ENCODE results near the gene CCDC149. TPM values are rescaled to one million over a fixed set of nuclear protein-coding genes. Genes with fewer than 3 reads are reported as not detected.

CCDC149 gene
- total RNA-seq, 2 experiments from 2014 or later, result 0.25 to 0.69 TPM

DNA sequence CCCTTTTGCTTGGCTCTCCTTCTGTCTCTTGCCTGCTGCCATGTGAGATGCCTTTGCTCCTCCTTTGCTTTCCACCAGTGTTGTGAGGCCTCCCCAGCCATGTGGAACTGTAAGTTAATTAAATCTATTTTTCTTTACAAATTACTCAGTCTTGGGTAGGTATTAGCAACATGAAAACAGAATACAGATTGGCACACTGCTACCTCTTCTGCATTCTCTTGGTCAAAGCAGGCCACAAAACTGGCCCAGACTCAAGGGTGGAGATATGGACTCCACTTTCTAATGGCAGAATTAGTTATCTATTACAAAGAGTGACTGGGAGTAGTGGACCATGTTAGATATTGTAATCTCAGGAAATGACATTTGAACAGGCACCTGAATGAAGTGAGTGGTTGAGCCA is 21.5 kb upstream of the CCDC149 start:
- peaks cover 6% of the 10 kb centered on the region for H3K9me3 Mint-ChIP-seq
- H3K4me1 Mint-ChIP-seq (ENCODE audit: low read depth), result no peaks in the 10 kb centered on the region
- Histone ChIP-seq H3K9me3 (ENCODE audit: control insufficient read depth in 1 of 2, insufficient read depth in 1 of 2, low read length in 2 of 2) (peaks cover 6 to 8% of the 10 kb centered on the region in 2 experiments), H3K27me3 (ENCODE audit: control insufficient read depth in 1 of 2, insufficient read depth in 2 of 2, low read length in 2 of 2) (no peaks in the 10 kb centered on the region), H3K4me1 (ENCODE audit: insufficient read depth, low read length) (no peaks in the 10 kb centered on the region), H3K36me3 (ENCODE audit: insufficient read depth, low read length) (no peaks in the 10 kb centered on the region), H3K4me3 (ENCODE audit: low read length) (no peak overlapping the region), H3K27ac (ENCODE audit: low read depth in 1 of 2, low read length in 2 of 2) (no peak overlapping the region)
- no peaks in the 10 kb centered on the region for H3K27me3 Mint-ChIP-seq
- TF ChIP-seq CTCF (IDR thresholded peaks at IDR 0.05), result no peak
- DNase-seq (no peak), ATAC-seq (ENCODE audit: poor library complexity) (no peak)
- H3K4me3 Mint-ChIP-seq, result no peak overlapping the region
- intact Hi-C loops (cut with DNase I, micrococcal nuclease), result no loop called here
- ChIA-PET CTCF (no interaction called here), POLR2A (no interaction called here)
- no peaks in the 10 kb centered on the region for H3K36me3 Mint-ChIP-seq (ENCODE audit: low read depth)
- no peak overlapping the region for H3K27ac Mint-ChIP-seq

- ATAC-seq (ENCODE audit: poor library complexity), result no peak
- H3K4me1 Mint-ChIP-seq (ENCODE audit: low read depth), result no peaks in the 10 kb centered on the region
- H3K27me3 Mint-ChIP-seq, result peaks cover under 1% of the 10 kb centered on the region
- H3K4me3 ChIP-seq (ENCODE audit: low read length), result no peak overlapping the region
- POLR2A ChIA-PET, result no interaction called here
- H3K27me3 ChIP-seq (ENCODE audit: control insufficient read depth in 1 of 2, insufficient read depth in 2 of 2, low read length in 2 of 2), result no peaks in the 10 kb centered on the region
- H3K4me3 Mint-ChIP-seq, result no peak overlapping the region
- H3K9me3 ChIP-seq (ENCODE audit: control insufficient read depth in 1 of 2, insufficient read depth in 1 of 2, low read length in 2 of 2), result peaks cover 6 to 8% of the 10 kb centered on the region in 2 experiments
- H3K27ac Mint-ChIP-seq, result no peak overlapping the region
- CTCF ChIA-PET, result no interaction called here
- H3K27ac ChIP-seq (ENCODE audit: low read depth in 1 of 2, low read length in 2 of 2), result no peak overlapping the region
- H3K36me3 ChIP-seq (ENCODE audit: insufficient read depth, low read length), result no peaks in the 10 kb centered on the region
- H3K36me3 Mint-ChIP-seq (ENCODE audit: low read depth), result no peaks in the 10 kb centered on the region
- no peak for TF ChIP-seq CTCF (IDR thresholded peaks at IDR 0.05)
- DNase-seq, result no peak
- intact Hi-C loops (cut with DNase I, micrococcal nuclease), result no loop called here
- no peaks in the 10 kb centered on the region for H3K4me1 ChIP-seq (ENCODE audit: insufficient read depth, low read length)
- H3K9me3 Mint-ChIP-seq, result peaks cover 6% of the 10 kb centered on the region
Measured at GRCh38 chr4:24933684-24934275, 20.9 kb upstream of the CCDC149 start.

DNA sequence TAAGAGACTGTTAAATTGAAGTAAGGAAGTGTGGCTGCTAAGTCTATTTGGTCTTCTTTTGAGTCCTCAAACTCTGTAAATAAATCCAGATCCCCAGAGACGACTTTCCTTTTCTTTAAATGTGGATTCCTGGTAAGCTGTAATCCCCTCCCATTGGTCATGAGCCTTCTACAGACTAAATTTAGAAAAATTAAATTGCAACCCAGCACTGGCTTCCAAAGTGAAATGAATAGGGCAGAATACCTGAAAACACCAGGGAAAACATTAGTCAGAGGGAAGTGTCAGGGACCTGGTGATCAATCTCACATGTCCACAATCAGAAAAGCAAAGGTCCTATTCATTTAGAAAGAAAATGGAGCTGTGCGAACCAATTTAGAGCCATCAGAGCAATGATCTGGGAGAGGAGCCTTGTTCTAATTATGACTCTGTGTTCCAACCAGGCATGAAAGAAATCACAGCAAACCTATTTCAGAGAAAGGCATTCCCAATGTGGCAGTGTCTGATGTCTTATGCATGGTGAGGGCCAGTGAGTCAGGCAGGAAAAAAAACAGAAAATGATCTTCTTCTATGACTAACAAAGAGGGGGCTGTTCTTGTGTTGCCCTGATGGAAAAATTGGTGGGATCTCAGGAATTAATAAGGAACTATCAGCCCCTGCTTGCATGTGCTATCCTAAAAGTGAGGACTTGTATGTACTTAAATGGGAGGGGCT is 19.8 kb upstream of the CCDC149 start:
- no peaks in the 10 kb centered on the region for H3K27me3 ChIP-seq (ENCODE audit: control insufficient read depth in 1 of 2, insufficient read depth in 2 of 2, low read length in 2 of 2)
- DNase-seq, result no peak
- Mint-ChIP-seq H3K4me3 (no peak overlapping the region), H3K27ac (no peak overlapping the region), H3K27me3 (peaks cover 9% of the 10 kb centered on the region), H3K36me3 (ENCODE audit: low read depth) (no peaks in the 10 kb centered on the region), H3K9me3 (peaks cover 3% of the 10 kb centered on the region), H3K4me1 (ENCODE audit: low read depth) (no peaks in the 10 kb centered on the region)
- ATAC-seq (ENCODE audit: poor library complexity), result no peak
- POLR2A ChIA-PET, result no interaction called here
- H3K27ac ChIP-seq (ENCODE audit: low read depth in 1 of 2, low read length in 2 of 2), result no peak overlapping the region
- intact Hi-C loops (cut with DNase I, micrococcal nuclease), result no loop called here
- no peak for TF ChIP-seq CTCF (IDR thresholded peaks at IDR 0.05)
- CTCF ChIA-PET, result no interaction called here
- H3K36me3 ChIP-seq (ENCODE audit: insufficient read depth, low read length), result no peaks in the 10 kb centered on the region
- no peaks in the 10 kb centered on the region for H3K4me1 ChIP-seq (ENCODE audit: insufficient read depth, low read length)
- peaks cover 0 to 8% of the 10 kb centered on the region in 2 experiments for H3K9me3 ChIP-seq (ENCODE audit: control insufficient read depth in 1 of 2, insufficient read depth in 1 of 2, low read length in 2 of 2)
- H3K4me3 ChIP-seq (ENCODE audit: low read length), result no peak overlapping the region

All from CD4-positive, alpha-beta T cell (primary cell).